GM12892 (cell line): ENCODE data around the gene DKC1.

Experiments
- POLR2A ChIP-seq: IDR thresholded peaks from 2 replicates; pipeline ENCODE4 v1.6.1; 2011; ENCODE audit warnings: low read depth, low read length, control low read depth
- POLR2AphosphoS5 ChIP-seq: IDR thresholded peaks from 2 replicates; pipeline ENCODE4 v1.6.1; 2011; ENCODE audit warnings: low read depth, low read length, control low read depth
- TAF1 ChIP-seq: IDR thresholded peaks from 2 replicates; pipeline ENCODE4 v1.6.1; 2011; ENCODE audit warnings: low read depth, mild to moderate bottlenecking, control low read depth, low read length, borderline replicate concordance

DNA sequence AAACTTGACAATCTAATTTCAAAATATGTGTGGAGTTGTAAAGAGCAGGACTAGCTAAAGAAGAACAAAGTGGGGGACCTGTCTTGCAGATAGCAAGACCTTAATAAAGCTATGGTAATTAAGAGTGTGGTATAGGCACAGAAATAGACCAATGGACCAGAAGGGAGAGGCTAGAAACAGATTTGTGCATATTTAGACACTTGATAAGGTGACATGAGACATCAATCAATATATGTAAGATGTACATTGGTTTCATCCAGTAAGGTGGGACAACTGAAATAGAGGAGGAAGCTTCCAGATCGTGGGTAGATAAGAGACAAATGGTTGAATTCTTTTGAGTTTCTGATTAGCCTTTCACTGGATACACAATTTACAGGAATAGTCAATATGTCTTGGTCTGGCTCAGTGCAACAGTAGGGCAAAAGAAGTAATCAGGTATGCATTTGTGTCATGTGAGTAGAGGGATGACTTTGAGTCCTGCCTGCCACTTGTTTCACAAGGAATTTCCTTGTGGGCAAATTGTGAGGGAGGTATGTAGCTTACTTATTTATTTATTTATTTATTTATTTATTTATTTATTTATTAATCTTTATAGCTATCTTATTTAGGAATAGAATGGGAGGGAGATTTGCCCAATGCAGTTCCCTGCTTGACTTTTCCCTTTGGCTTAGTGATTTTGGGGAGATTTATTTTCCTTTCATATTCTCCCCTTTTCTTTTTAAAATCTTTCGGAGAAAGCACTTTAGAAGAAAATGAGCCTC lies 49.9 kb downstream of the DKC1 start:
- TF ChIP-seq POLR2AphosphoS5 (no peak), POLR2A (no peak), TAF1 (no peak)
